ENCODE data around the gene MSRB3.

- TF ChIP-seq, protein P1, sequence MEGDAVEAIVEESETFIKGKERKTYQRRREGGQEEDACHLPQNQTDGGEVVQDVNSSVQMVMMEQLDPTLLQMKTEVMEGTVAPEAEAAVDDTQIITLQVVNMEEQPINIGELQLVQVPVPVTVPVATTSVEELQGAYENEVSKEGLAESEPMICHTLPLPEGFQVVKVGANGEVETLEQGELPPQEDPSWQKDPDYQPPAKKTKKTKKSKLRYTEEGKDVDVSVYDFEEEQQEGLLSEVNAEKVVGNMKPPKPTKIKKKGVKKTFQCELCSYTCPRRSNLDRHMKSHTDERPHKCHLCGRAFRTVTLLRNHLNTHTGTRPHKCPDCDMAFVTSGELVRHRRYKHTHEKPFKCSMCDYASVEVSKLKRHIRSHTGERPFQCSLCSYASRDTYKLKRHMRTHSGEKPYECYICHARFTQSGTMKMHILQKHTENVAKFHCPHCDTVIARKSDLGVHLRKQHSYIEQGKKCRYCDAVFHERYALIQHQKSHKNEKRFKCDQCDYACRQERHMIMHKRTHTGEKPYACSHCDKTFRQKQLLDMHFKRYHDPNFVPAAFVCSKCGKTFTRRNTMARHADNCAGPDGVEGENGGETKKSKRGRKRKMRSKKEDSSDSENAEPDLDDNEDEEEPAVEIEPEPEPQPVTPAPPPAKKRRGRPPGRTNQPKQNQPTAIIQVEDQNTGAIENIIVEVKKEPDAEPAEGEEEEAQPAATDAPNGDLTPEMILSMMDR (IDR thresholded peaks at IDR 0.05; ENCODE audit: extremely low read depth in 1 of 2, insufficient read depth in 1 of 2, low read depth in 1 of 2, low read length in 2 of 2) = no peak
- TF ChIP-seq, protein P2, sequence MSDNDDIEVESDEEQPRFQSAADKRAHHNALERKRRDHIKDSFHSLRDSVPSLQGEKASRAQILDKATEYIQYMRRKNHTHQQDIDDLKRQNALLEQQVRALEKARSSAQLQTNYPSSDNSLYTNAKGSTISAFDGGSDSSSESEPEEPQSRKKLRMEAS (IDR thresholded peaks at IDR 0.05; ENCODE audit: insufficient read depth, insufficient read length) = no peak
- no peak for TF ChIP-seq POLR2A (IDR thresholded peaks at IDR 0.05; ENCODE audit: low read depth, low read length)
- TF ChIP-seq FOS (IDR thresholded peaks at IDR 0.05; ENCODE audit: borderline replicate concordance, insufficient read depth, low read length) = no peak
These were observed 57.5 kb downstream of the MSRB3 start for GRCh38 chr12:65335981-65336380.
